RWPE2 (cell line): ENCODE results near the gene TRIM15.
"Not testable (repeated sequence)": the region's sequence is repeated elsewhere in the genome, so short reads cannot be mapped to it uniquely, and the experiment has no call there.

Experiments used
- ATAC-seq: fragments of 200-7000 bp; cut with Tn5 transposase; 3 replicates; pipeline ENCODE4 v1.9.1; 2021; ENCODE audit warnings: low read depth
- DNase-seq: peaks from one replicate; pipeline ENCODE4 v3.0.0-alpha.2; 2020; ENCODE audit warnings: low spot score
- H3K27ac ChIP-seq: fragments of 450-650 bp; 2 replicates; pipeline ENCODE4 v1.5.1; 2017; ENCODE audit warnings: mild to moderate bottlenecking; ENCODE audit not compliant: poor library complexity, severe bottlenecking
- H3K27me3 ChIP-seq: fragments of 250-450 bp; sonication (Bioruptor Pico); 2 replicates; pipeline ENCODE4 v1.5.1; 2021; ENCODE audit warnings: mild to moderate bottlenecking, moderate library complexity; ENCODE audit not compliant: insufficient read depth, poor library complexity, severe bottlenecking
- H3K36me3 ChIP-seq: fragments of 250-450 bp; sonication (Bioruptor Pico); 2 replicates; pipeline ENCODE4 v1.5.1; 2020; ENCODE audit warnings: low read depth, mild to moderate bottlenecking, moderate library complexity
- H3K4me1 ChIP-seq: fragments of 250-450 bp; sonication (Bioruptor Pico); 2 replicates; pipeline ENCODE4 v1.5.1; 2021; ENCODE audit warnings: mild to moderate bottlenecking, moderate library complexity; ENCODE audit not compliant: insufficient read depth, poor library complexity, severe bottlenecking
- H3K4me3 ChIP-seq: fragments of 250-450 bp; sonication (Bioruptor Pico); 2 replicates; pipeline ENCODE4 v1.5.1; 2021; ENCODE audit warnings: mild to moderate bottlenecking, moderate library complexity; ENCODE audit not compliant: severe bottlenecking
- H3K9me3 ChIP-seq: fragments of 250-450 bp; sonication (Bioruptor Pico); 2 replicates; pipeline ENCODE4 v1.5.1; 2021; ENCODE audit warnings: mild to moderate bottlenecking, moderate library complexity; ENCODE audit not compliant: severe bottlenecking
- CTCF ChIP-seq: fragments of 450-650 bp; IDR thresholded peaks from one replicate; pipeline ENCODE4 v1.5.1; 2017; ENCODE audit warnings: mild to moderate bottlenecking, moderate library complexity; ENCODE audit not compliant: poor library complexity, severe bottlenecking

The TRIM15 gene

GRCh38 chr6:30213957-30214656 is 50.8 kb downstream of the TRIM15 start:
- Histone ChIP-seq H3K36me3 (peaks cover 7% of the 10 kb centered on the region; the same call in 1 of the 2 replicates), H3K9me3 (no peaks in the 10 kb centered on the region), H3K27ac (peak overlapping the region; percentile 81), H3K27me3 (no peaks in the 10 kb centered on the region), H3K4me3 (peak overlapping the region; percentile 60), H3K4me1 (peaks cover 9% of the 10 kb centered on the region)
- no peak for TF ChIP-seq CTCF
- no peak for DNase-seq
- peak; percentile 73 for ATAC-seq

DNA sequence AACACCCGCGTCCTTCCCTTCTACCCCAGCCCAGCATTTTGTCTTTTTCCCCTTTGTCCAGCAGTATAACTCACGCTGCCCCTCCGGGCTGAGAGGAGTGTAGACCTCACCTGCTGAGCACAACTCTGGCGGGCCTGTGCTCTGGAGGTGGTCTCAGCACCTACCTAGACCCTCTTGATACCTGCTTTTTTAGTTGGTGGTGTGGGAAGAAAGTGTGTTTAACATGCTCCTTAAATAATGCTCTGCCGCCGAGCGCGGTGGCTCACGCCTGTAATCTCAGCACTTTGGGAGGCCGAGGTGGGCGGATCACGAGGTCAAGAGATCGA is 51.3 kb downstream of the TRIM15 start:
- no peak for TF ChIP-seq CTCF
- H3K27ac ChIP-seq, result peak overlapping the region; percentile 81
- peaks cover 9% of the 10 kb centered on the region for H3K4me1 ChIP-seq
- no peak for DNase-seq
- ATAC-seq, result no peak
- no peaks in the 10 kb centered on the region for H3K27me3 ChIP-seq
- peak overlapping the region; percentile 60 for H3K4me3 ChIP-seq
- no peaks in the 10 kb centered on the region for H3K9me3 ChIP-seq
- H3K36me3 ChIP-seq, result peaks cover 7% of the 10 kb centered on the region; the same call in 1 of the 2 replicates

DNA sequence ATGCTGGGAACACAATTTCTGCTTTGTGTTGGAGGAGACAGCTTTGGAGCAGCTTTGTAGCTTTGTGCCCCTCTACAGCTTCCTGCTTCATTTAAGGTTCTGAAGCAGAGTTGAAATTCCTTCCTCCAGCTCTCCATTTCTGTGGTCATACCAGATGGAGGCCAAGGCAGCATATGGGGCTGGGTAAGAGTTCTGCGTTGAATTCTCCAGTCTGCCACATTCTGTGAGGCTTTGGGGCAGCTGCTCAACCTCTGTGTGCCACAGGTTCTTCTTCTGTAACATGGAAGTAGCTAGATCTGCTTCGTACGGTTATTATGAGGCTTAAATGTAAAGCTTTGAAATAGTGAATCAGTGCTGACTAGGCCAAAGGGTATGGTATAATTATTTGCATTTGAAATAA is 52.8 kb downstream of the TRIM15 start:
- Histone ChIP-seq H3K27ac (no peak overlapping the region), H3K36me3 (no peaks in the 10 kb centered on the region)
- no peak for TF ChIP-seq CTCF

GRCh38 chr6:30219244-30219643 is 55.9 kb downstream of the TRIM15 start:
- no peaks in the 10 kb centered on the region for H3K4me1 ChIP-seq
- H3K4me3 ChIP-seq, result no peak overlapping the region
- no peak overlapping the region for H3K27ac ChIP-seq
- DNase-seq, result no peak
- peak; percentile 45; the same call in 2 of the 3 replicates for ATAC-seq
- H3K9me3 ChIP-seq, result no peaks in the 10 kb centered on the region
- TF ChIP-seq CTCF, result peak; percentile 93
- no peaks in the 10 kb centered on the region for H3K36me3 ChIP-seq
- H3K27me3 ChIP-seq, result no peaks in the 10 kb centered on the region

More for the DNA sequence above, 52.8 kb downstream of the TRIM15 start:
- Histone ChIP-seq H3K4me3 (no peak overlapping the region), H3K4me1 (peaks cover 9% of the 10 kb centered on the region), H3K9me3 (no peaks in the 10 kb centered on the region), H3K27me3 (no peaks in the 10 kb centered on the region)
- ATAC-seq (no peak), DNase-seq (no peak)

DNA sequence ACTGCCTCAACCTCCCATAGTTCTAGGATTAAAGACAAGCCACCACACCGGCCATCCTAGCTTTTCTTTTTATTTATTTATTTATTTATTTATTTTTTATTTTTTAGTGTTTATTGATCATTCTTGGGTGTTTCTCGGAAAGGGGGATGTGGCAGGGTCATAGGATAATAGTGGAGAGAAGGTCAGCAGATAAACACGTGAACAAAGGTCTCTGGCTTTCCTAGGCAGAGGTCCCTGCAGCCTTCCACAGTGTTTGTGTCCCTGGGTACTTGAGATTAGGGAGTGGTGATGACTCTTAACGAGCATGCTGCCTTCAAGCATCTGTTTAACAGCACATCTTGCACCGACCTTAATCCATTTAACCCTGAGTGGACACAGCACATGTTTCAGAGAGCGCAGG is 58.0 kb downstream of the TRIM15 start:
- not testable (repeated sequence) for ATAC-seq, H3K9me3 ChIP-seq, H3K36me3 ChIP-seq, H3K27me3 ChIP-seq, H3K4me1 ChIP-seq, H3K27ac ChIP-seq, DNase-seq, H3K4me3 ChIP-seq

GRCh38 chr6:30221956-30222355 is 58.6 kb downstream of the TRIM15 start:
- not testable (repeated sequence) for H3K36me3 ChIP-seq, DNase-seq, H3K4me1 ChIP-seq, H3K9me3 ChIP-seq, ATAC-seq, H3K27me3 ChIP-seq, H3K27ac ChIP-seq, H3K4me3 ChIP-seq
